Dendritic cell treated with granulocyte-macrophage colony-stimulating factor and Interleukin-4, amounts not matched to agents 40 ng/mL and 50 ng/mL, for 4 days (primary cell): ENCODE measurements around the gene SEC16B.

Experiments
- H3K27ac Mint-ChIP-seq: one replicate; pipeline ENCODE4 v1.8.0; 2022; ENCODE audit warnings: mild to moderate bottlenecking, mixed read lengths
- H3K27me3 Mint-ChIP-seq: one replicate; pipeline ENCODE4 v1.8.0; 2022; ENCODE audit warnings: mild to moderate bottlenecking, mixed read lengths
- H3K36me3 Mint-ChIP-seq: one replicate; pipeline ENCODE4 v1.8.0; 2022; ENCODE audit warnings: low read depth, mixed read lengths
- H3K4me1 Mint-ChIP-seq: one replicate; pipeline ENCODE4 v1.8.0; 2022; ENCODE audit warnings: low read depth, mixed read lengths
- H3K4me3 Mint-ChIP-seq: one replicate; pipeline ENCODE4 v1.8.0; 2022; ENCODE audit warnings: mild to moderate bottlenecking, moderate library complexity, mixed read lengths
- H3K9me3 Mint-ChIP-seq: one replicate; pipeline ENCODE4 v1.8.0; 2022; ENCODE audit warnings: mixed read lengths
- intact Hi-C: fragments of 100-400 bp; cut with micrococcal nuclease; formaldehyde crosslinking; loops from one replicate; pipeline ENCODE4 v1.15.0; 2022

Gene SEC16B

DNA sequence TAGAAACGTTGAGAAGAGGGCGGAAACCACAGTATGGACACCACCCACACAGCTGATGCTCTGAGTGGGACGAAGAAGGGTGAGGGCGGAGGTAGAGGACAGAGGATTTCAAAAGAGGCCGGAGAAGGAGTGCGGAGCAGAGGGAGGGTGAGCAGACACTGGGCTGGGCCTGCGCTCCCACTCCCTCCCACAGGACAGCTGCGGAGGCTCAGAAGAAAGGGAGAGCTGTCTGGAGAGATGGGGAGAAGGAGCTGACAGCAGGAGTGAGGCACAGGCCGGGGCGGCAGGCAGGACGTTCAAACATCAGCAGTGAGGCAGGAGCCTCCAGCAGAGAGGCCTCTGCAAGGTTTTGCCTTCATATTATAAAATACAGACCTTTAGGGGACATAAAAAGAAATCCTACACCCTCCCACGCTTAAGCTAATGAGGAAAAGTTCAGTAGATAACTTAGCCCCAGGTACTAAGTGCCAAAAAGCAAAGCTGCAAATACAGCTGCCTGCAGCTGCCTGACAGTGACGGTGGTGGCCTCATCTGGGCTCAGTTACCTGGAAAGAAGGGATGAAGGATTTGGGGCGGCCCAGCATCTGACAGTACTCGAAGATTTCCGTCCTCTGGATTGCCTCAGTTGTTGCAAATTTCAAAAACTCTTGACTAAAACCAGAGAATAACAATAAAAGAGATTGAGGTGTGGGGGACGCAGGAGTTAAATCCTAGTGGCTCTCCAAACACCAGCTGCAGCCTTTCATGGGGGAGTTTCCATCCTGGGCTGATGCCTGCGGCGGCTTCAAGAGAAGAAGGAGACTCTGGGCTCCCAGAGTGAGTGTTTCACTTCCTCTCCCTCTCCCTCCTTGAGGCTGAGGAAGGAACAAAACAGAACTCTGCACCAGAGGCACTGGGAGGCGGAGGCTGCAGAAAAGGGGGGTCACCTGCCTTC, 25.6 kb downstream of the SEC16B start:
- Mint-ChIP-seq H3K9me3 (no peaks in the 10 kb centered on the region), H3K27me3 (no peaks in the 10 kb centered on the region), H3K27ac (no peak overlapping the region), H3K4me3 (no peak overlapping the region), H3K36me3 (no peaks in the 10 kb centered on the region), H3K4me1 (peaks cover 9% of the 10 kb centered on the region)
- intact Hi-C loops: no loop called here

DNA sequence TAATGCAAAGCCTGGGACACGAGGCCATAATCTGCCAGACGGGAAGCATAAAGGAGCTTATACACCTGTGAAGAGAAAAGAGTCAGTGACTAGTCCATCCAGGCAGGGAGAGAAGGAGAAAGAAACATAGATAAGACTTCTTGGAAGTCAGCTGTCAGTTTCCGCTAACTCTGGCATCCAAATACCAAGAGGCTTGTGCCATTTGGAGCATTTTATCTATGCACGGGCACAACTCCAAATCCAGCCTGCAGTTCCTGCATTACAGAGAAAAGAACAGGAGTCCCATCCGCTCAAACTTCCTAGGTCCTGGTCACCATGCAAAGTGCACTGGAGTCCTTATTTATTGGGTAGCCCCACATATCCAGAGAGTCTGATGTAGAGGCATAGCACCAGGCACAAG, 27.9 kb downstream of the SEC16B start:
- H3K4me3 Mint-ChIP-seq: no peak overlapping the region
- H3K27me3 Mint-ChIP-seq: no peaks in the 10 kb centered on the region
- H3K36me3 Mint-ChIP-seq: no peaks in the 10 kb centered on the region
- H3K27ac Mint-ChIP-seq: no peak overlapping the region
- intact Hi-C loops: no loop called here
- no peaks in the 10 kb centered on the region for H3K4me1 Mint-ChIP-seq
- no peaks in the 10 kb centered on the region for H3K9me3 Mint-ChIP-seq

DNA sequence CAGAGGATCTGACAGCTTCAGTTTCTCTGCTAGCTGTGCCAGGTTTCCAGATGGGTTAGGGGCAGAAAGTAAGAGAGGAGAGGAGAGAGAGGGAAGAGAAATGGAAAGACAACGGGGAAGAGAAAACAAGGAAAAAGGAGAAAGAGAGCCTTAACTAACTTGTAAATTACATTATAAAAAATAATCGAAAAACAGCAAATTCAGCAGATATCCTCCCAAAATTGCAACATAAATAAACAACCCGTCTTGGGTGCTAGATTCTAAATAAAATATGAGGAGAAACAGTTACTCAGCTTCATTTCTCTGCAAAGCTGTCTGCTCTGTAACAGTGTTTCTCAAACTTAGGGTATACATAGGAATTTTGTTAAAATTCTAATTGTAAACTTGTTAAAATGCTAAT, 29.2 kb downstream of the SEC16B start:
- no peak overlapping the region for H3K4me3 Mint-ChIP-seq
- no peaks in the 10 kb centered on the region for H3K9me3 Mint-ChIP-seq
- H3K4me1 Mint-ChIP-seq: no peaks in the 10 kb centered on the region
- H3K27me3 Mint-ChIP-seq: no peaks in the 10 kb centered on the region
- no peak overlapping the region for H3K27ac Mint-ChIP-seq
- intact Hi-C loops: no loop called here
- no peaks in the 10 kb centered on the region for H3K36me3 Mint-ChIP-seq

DNA sequence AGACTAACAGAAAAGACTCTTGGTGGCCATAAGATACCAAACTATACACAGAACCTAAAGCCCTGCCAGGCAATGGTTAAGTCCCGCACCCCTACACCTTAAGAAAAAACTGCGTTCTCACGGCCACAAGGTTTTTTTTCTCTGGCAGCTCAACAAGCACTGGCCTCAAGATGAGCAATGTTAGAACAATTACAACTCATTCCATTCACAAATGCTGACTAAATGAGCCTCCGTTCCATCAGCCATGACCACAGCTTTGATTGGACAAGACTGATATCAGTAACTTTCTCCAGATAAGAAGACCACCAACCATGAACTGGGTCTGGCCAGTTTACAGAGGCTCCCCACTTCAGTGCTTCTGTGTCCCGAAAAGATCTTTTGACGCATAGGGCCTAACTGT, 31.9 kb downstream of the SEC16B start:
- peaks cover 2% of the 10 kb centered on the region for H3K36me3 Mint-ChIP-seq
- intact Hi-C loops: no loop called here
- no peaks in the 10 kb centered on the region for H3K27me3 Mint-ChIP-seq
- H3K4me3 Mint-ChIP-seq: no peak overlapping the region
- H3K9me3 Mint-ChIP-seq: no peaks in the 10 kb centered on the region
- no peak overlapping the region for H3K27ac Mint-ChIP-seq
- H3K4me1 Mint-ChIP-seq: no peaks in the 10 kb centered on the region

DNA sequence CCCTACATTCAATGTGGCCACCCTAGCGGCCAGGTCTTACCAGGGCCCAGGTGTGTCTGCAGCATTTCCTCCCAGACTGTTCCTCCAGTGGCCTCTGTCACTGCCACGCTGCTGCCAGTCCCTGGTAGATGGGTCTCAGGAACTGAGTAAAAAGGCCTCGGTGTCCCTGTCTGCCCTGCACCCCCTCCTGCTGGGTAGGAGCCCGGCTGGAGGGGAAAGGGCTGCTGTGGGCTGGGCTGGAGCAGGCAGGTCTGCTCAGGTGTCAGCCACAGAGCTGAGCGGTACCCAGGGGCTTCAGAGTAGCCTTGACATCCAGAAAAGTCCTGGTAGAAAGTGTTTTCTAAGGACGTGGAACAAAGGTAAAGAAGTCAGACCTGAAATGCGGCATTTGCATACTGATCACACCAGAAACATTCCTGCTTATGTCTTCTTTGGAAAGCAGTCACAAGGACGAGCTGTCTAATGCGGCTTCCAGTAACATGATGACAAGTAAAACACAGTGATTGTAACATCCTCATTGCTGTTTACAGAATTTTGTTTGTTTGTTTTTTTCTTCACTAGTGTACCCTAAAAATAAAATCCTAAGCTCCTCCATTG, 32.6 kb downstream of the SEC16B start:
- Mint-ChIP-seq H3K27me3 (no peaks in the 10 kb centered on the region), H3K27ac (no peak overlapping the region), H3K4me3 (no peak overlapping the region), H3K9me3 (no peaks in the 10 kb centered on the region), H3K4me1 (no peaks in the 10 kb centered on the region), H3K36me3 (peaks cover 6% of the 10 kb centered on the region)
- intact Hi-C loops: no loop called here

DNA sequence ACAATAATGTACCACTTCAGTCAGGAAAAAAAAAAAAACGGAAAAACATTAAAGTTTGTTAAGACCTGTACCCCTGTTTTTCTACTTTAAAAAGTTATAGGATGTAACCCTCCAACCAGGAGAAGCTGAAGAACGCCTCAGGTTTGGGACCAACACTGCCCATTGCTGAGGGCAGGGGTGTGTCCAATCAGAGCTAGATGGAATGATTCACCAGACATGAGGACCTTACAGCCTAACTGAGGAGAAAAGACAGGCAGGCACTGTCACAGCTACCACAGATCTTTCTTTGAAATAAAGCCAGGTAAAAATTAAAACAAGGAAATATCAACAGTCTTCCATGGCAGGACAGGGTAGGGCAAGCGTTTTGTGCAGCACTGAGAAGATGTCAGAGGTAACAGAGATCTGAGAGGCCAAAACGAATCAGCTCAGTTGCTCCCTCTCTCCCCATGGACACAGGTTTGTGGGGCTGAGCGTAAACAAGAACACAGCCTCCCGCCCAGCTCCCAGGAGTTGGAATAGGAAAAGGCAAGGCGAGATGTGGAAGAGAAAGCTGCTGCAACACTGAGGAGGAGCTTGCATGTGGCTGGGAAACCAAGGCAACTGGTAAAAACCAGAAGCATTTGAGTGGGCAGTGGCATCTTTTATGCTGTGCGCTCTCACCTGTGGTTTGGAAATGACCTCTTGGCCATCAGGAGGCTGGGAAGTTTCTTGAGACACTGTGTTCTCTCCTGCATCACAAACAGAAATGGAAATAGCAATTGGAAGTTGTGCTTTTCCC, 34.0 kb downstream of the SEC16B start:
- intact Hi-C loops: no loop called here
- Mint-ChIP-seq H3K9me3 (no peaks in the 10 kb centered on the region), H3K27me3 (no peaks in the 10 kb centered on the region), H3K4me1 (no peaks in the 10 kb centered on the region), H3K4me3 (no peak overlapping the region), H3K36me3 (peaks cover 6% of the 10 kb centered on the region), H3K27ac (no peak overlapping the region)

DNA sequence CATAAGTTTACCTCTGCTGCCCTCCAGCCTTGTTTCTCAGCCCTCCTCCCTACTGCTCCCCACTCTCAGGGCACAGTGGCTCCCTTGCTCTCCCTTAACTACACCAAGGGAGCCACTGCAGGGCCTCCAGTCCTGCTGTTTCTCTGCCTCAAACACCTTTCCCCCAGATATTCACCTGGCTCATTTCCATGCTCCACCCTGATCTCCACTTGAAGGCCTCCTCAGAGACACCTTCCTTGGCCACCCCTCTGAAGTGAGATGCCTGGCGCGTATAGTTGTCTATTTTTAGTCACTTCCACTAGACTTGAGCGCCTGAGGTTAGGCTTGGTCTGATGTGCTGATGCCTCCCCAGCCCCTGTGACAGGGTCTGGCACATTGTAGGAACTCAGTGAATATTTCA, 34.9 kb downstream of the SEC16B start:
- Mint-ChIP-seq H3K36me3 (peaks cover 6% of the 10 kb centered on the region), H3K27ac (no peak overlapping the region), H3K27me3 (no peaks in the 10 kb centered on the region), H3K4me1 (no peaks in the 10 kb centered on the region), H3K9me3 (no peaks in the 10 kb centered on the region), H3K4me3 (no peak overlapping the region)
- intact Hi-C loops: no loop called here

DNA sequence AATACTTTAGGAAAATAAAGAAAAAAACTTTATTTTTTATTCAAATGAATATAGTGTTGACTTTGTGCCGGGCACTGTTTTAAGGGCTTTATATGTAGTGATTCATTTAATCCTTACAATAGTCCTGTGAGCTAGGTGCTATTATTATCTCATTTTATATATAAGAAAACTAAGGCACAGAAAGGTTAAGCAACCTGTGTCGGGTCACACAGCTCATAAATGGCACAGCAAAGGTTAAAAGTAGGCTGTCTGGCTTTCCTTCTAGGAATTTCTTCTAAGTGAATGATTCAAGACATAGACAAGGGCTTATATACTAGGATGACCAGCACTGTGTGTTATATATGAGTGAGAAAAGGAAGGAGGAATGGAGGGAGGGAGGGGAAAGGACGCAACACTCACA, 35.4 kb downstream of the SEC16B start:
- intact Hi-C loops: no loop called here
- H3K9me3 Mint-ChIP-seq: no peaks in the 10 kb centered on the region
- H3K27me3 Mint-ChIP-seq: no peaks in the 10 kb centered on the region
- no peak overlapping the region for H3K27ac Mint-ChIP-seq
- no peaks in the 10 kb centered on the region for H3K4me1 Mint-ChIP-seq
- no peak overlapping the region for H3K4me3 Mint-ChIP-seq
- peaks cover 6% of the 10 kb centered on the region for H3K36me3 Mint-ChIP-seq

DNA sequence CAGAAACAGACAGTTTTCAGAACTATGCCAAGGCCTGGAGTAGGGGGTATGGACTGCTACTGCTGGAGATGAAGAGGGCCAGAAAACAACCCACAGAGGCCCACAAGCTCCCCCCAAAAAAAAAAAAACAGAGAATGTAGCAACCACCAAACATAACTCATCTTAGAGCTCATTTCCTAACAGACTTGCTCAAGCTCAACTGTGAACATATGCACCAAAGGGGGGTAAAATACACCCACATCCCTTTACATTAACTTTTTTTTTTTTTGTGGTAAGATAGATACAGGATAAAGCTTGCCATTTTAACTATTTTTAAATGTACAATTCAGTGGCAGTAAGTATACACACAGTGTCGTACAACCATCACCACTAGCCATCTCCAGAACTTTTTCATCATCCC, 36.0 kb downstream of the SEC16B start:
- intact Hi-C loops: no loop called here
- Mint-ChIP-seq H3K9me3 (no peaks in the 10 kb centered on the region), H3K27ac (no peak overlapping the region), H3K36me3 (peaks cover 6% of the 10 kb centered on the region), H3K27me3 (no peaks in the 10 kb centered on the region), H3K4me1 (no peaks in the 10 kb centered on the region), H3K4me3 (no peak overlapping the region)

DNA sequence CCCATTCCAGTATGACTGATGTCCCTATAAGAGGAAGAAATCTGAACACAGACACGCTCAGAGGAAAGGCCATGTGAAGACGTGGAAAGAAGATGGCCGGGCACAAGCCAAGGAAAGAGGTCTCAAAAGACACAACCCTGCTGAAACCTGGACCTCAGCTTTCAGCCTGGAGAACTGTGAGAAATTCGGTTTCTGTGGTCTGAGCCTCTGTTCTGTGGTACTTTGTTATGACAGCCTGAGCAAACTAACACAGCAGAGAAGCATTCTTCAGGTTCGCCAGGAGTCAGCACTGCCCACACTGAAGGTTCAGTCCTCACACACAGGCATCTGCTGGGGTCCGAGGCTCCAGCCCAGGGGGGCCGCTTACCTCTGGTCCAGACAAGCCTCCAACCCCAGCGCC, 37.7 kb downstream of the SEC16B start:
- intact Hi-C loops: no loop called here
- no peaks in the 10 kb centered on the region for H3K9me3 Mint-ChIP-seq
- no peaks in the 10 kb centered on the region for H3K27me3 Mint-ChIP-seq
- no peaks in the 10 kb centered on the region for H3K4me1 Mint-ChIP-seq
- H3K36me3 Mint-ChIP-seq: peaks cover 6% of the 10 kb centered on the region
- H3K4me3 Mint-ChIP-seq: no peak overlapping the region
- H3K27ac Mint-ChIP-seq: no peak overlapping the region

DNA sequence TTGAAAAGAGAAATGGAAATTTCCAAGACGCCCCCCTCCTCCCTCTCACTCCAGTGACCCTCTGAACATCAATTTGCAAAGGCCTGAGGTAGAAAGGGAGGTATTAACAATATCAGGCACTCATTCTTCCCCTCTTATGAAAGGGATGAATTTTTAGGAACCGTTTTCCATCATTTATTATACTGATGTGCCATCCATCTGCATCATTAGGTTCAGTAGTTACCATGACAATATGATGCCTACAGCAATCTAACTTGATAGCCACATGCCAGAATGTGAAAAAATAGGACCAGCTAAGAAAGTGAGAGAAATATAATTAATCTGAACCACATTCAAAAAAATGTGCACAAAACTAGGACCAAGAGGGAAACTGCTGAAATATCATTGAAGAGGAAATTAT, 40.9 kb downstream of the SEC16B start:
- no peak overlapping the region for H3K27ac Mint-ChIP-seq
- H3K9me3 Mint-ChIP-seq: no peaks in the 10 kb centered on the region
- no peak overlapping the region for H3K4me3 Mint-ChIP-seq
- intact Hi-C loops: no loop called here
- H3K36me3 Mint-ChIP-seq: peaks cover 6% of the 10 kb centered on the region
- H3K27me3 Mint-ChIP-seq: no peaks in the 10 kb centered on the region
- no peaks in the 10 kb centered on the region for H3K4me1 Mint-ChIP-seq

DNA sequence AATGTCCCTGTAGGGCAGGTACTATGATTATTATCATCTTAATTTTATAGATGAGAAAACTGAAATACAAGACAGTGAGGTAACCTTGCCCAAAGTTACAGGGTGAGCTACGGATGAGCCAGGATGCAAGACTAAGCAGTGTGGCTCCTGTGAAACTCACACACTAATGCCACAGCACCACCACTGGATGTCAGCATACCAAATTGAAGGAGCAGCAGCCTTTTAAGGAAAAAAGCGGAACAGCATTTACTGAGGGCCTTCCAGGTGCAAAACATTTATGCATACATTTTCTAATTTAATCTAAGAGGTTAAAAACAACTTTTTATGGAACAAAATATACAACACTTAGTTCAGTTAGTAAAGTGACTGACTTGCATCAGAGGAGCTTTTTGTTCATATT, 41.7 kb downstream of the SEC16B start:
- intact Hi-C loops: no loop called here
- H3K9me3 Mint-ChIP-seq: no peaks in the 10 kb centered on the region
- H3K27me3 Mint-ChIP-seq: no peaks in the 10 kb centered on the region

DNA sequence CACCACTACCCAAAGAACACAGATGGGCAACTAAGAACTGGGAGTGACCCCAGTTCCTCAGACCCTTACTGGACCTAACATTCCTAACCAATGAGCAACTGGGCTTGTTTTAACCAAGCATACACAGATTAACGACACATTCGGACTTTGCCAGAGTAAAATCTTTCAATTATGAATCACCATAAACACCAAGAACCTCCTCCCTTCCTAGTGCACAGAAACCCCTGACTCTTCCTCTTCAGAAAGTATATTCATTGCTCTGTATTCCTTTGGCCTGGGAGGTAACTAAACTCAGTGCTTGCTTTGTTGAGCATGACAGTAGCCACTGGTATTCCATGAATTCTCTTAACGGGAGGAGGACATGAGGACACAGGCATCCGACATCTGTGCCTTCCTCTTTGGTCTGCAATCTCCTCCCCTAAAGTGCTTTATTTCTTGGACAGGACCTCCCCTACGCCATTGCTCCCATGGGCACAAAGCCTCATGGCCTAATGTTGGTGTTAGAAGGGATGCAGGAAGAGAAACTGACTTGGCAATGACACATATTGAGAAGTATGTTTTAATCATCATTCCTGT, 42.7 kb downstream of the SEC16B start:
- Mint-ChIP-seq H3K36me3 (no peaks in the 10 kb centered on the region), H3K27me3 (peaks cover 2% of the 10 kb centered on the region), H3K9me3 (no peaks in the 10 kb centered on the region), H3K4me1 (no peaks in the 10 kb centered on the region), H3K27ac (no peak overlapping the region), H3K4me3 (no peak overlapping the region)
- intact Hi-C loops: no loop called here

More for the DNA sequence above, 41.7 kb downstream of the SEC16B start:
- H3K36me3 Mint-ChIP-seq: peaks cover 6% of the 10 kb centered on the region
- no peak overlapping the region for H3K27ac Mint-ChIP-seq
- H3K4me3 Mint-ChIP-seq: no peak overlapping the region
- H3K4me1 Mint-ChIP-seq: no peaks in the 10 kb centered on the region

DNA sequence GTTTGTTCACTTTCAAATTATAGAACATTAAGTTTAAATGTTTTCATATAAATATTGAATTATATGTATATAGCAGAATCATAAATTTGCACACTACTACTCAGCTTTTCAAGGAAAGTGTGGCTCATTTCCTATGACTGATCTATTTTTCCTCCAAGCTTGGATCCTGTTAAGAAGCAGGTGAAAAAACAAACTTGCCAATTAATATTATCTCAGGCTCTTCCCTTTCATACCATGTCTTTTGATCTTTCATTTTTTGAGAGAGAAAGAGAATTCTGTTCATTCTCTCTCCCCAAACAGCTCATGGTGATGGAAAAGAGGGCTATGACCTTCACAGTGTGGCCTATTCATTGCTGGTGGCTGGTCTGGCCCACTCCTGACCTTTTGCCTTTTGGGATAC, 43.7 kb downstream of the SEC16B start:
- no peaks in the 10 kb centered on the region for H3K9me3 Mint-ChIP-seq
- intact Hi-C loops: no loop called here
- no peak overlapping the region for H3K4me3 Mint-ChIP-seq
- no peaks in the 10 kb centered on the region for H3K4me1 Mint-ChIP-seq
- peaks cover 3% of the 10 kb centered on the region for H3K27me3 Mint-ChIP-seq
- H3K27ac Mint-ChIP-seq: no peak overlapping the region
- H3K36me3 Mint-ChIP-seq: no peaks in the 10 kb centered on the region
